ENCODE measurements around the gene APPBP2.
"Not testable (repeated sequence)": the region's sequence is repeated elsewhere in the genome, so short reads cannot be mapped to it uniquely, and the experiment has no call there.

Gene APPBP2

GRCh38 chr17:60439501-60439900 lies 86.5 kb downstream of the APPBP2 start:
- in situ Hi-C loops (cut with MboI; ENCODE audit: low sequenced_read_pairs), result no loop called here

- in situ Hi-C loops (cut with MboI; ENCODE audit: low sequenced_read_pairs), result no loop called here
Measured at GRCh38 chr17:60436676-60437075, 89.4 kb downstream of the APPBP2 start.

- in situ Hi-C loops (cut with MboI; ENCODE audit: low sequenced_read_pairs), result no loop called here
Measured at GRCh38 chr17:60435244-60436167, 90.5 kb downstream of the APPBP2 start.

- in situ Hi-C loops (cut with MboI; ENCODE audit: low sequenced_read_pairs), result not testable (repeated sequence)
Measured at GRCh38 chr17:60433021-60433997, 92.7 kb downstream of the APPBP2 start.

GRCh38 chr17:60430561-60430960 lies 95.5 kb downstream of the APPBP2 start:
- in situ Hi-C loops (cut with MboI; ENCODE audit: low sequenced_read_pairs), result not testable (repeated sequence)

- in situ Hi-C loops (cut with MboI; ENCODE audit: low sequenced_read_pairs), result not testable (repeated sequence)
Measured at GRCh38 chr17:60428491-60428890, 97.6 kb downstream of the APPBP2 start.

- in situ Hi-C loops (cut with MboI; ENCODE audit: low sequenced_read_pairs), result no loop called here
Measured at GRCh38 chr17:60426596-60426995, 99.4 kb downstream of the APPBP2 start.

- in situ Hi-C loops (cut with MboI; ENCODE audit: low sequenced_read_pairs), result no loop called here
Measured at GRCh38 chr17:60425626-60426025, 100.4 kb downstream of the APPBP2 start.

GRCh38 chr17:60423865-60424264 lies 102.2 kb downstream of the APPBP2 start:
- in situ Hi-C loops (cut with MboI; ENCODE audit: low sequenced_read_pairs), result no loop called here

- in situ Hi-C loops (cut with MboI; ENCODE audit: low sequenced_read_pairs), result no loop called here
Measured at GRCh38 chr17:60422162-60422665, 103.8 kb downstream of the APPBP2 start, which contains the start of gene CHCT1. Gene CHCT1 (plus strand): TSS chr17:60422489. CDS start chr17:60422593, 104 bp downstream.

- in situ Hi-C loops (cut with MboI; ENCODE audit: low sequenced_read_pairs), result no loop called here
Measured at GRCh38 chr17:60421273-60422161, 104.5 kb downstream of the APPBP2 start.

GRCh38 chr17:60419875-60420274 lies 106.2 kb downstream of the APPBP2 start:
- in situ Hi-C loops (cut with MboI; ENCODE audit: low sequenced_read_pairs), result not testable (repeated sequence)

GRCh38 chr17:60419003-60419402 lies 107.0 kb downstream of the APPBP2 start:
- in situ Hi-C loops (cut with MboI; ENCODE audit: low sequenced_read_pairs), result not testable (repeated sequence)

GRCh38 chr17:60416368-60416925 lies 109.6 kb downstream of the APPBP2 start:
- in situ Hi-C loops (cut with MboI; ENCODE audit: low sequenced_read_pairs), result no loop called here

- in situ Hi-C loops (cut with MboI; ENCODE audit: low sequenced_read_pairs), result no loop called here
Measured at GRCh38 chr17:60415146-60415545, 110.9 kb downstream of the APPBP2 start.

- in situ Hi-C loops (cut with MboI; ENCODE audit: low sequenced_read_pairs), result no loop called here
Measured at GRCh38 chr17:60412701-60413100, 113.3 kb downstream of the APPBP2 start.

- in situ Hi-C loops (cut with MboI; ENCODE audit: low sequenced_read_pairs), result no loop called here
Measured at GRCh38 chr17:60410001-60410400, 116.0 kb downstream of the APPBP2 start.

- in situ Hi-C loops (cut with MboI; ENCODE audit: low sequenced_read_pairs), result no loop called here
Measured at GRCh38 chr17:60406887-60407286, 119.2 kb downstream of the APPBP2 start.

- in situ Hi-C loops (cut with MboI; ENCODE audit: low sequenced_read_pairs), result no loop called here
Measured at GRCh38 chr17:60403962-60404361, 122.1 kb downstream of the APPBP2 start.

GRCh38 chr17:60403523-60403810 lies 122.6 kb downstream of the APPBP2 start:
- in situ Hi-C loops (cut with MboI; ENCODE audit: low sequenced_read_pairs), result no loop called here
